ENCODE measurements around the gene PYGL.

PYGL gene

GRCh38 chr14:50883827-50884197 is 60.5 kb downstream of the PYGL start:
- Histone ChIP-seq H3K4me1 (ENCODE audit: control insufficient read depth, insufficient read depth, low read depth, low read length) (no peaks in the 10 kb centered on the region), H3K23ac (ENCODE audit: low read length in 2 of 2) (no peak overlapping the region), H3K4me2 (ENCODE audit: low read length, poor library complexity, severe bottlenecking) (no peak overlapping the region), H3K4me3 (ENCODE audit: insufficient read depth in 1 of 2, low read depth in 1 of 2, low read length in 2 of 2) (no peak overlapping the region), H4K91ac (ENCODE audit: low read length) (no peak overlapping the region), H2BK120ac (ENCODE audit: low read depth, low read length) (no peak overlapping the region), H3K9me3 (ENCODE audit: control insufficient read depth, low read length) (no peaks in the 10 kb centered on the region), H3K4ac (ENCODE audit: low read depth in 1 of 2, low read length in 2 of 2) (no peak overlapping the region), H2AK5ac (ENCODE audit: low read length, severe bottlenecking) (no peak overlapping the region), H3K27me3 (ENCODE audit: control insufficient read depth in 1 of 2, insufficient read depth in 1 of 2, low read length in 2 of 2) (no peaks in the 10 kb centered on the region), H2BK5ac (ENCODE audit: low read depth, low read length, poor library complexity, severe bottlenecking) (no peak overlapping the region), H3K79me1 (replicated peaks; ENCODE audit: low read length, poor library complexity, severe bottlenecking) (no peaks in the 10 kb centered on the region), H2BK15ac (ENCODE audit: low read depth, poor library complexity, severe bottlenecking) (no peak overlapping the region), H3K14ac (ENCODE audit: low read length in 2 of 2) (no peak overlapping the region), H3K18ac (ENCODE audit: low read depth in 1 of 2, low read length in 2 of 2) (no peak overlapping the region), H3K9ac (ENCODE audit: low read length) (no peak overlapping the region), H4K8ac (ENCODE audit: low read length) (no peak overlapping the region), H2AFZ (ENCODE audit: low read depth, low read length) (no peak overlapping the region), H3K36me3 (ENCODE audit: control insufficient read depth in 1 of 2, insufficient read depth in 2 of 2, low read depth in 1 of 2, low read length in 2 of 2) (no peaks in the 10 kb centered on the region), H3K27ac (ENCODE audit: low read length, poor library complexity, severe bottlenecking) (no peak overlapping the region), H2BK12ac (ENCODE audit: low read length in 2 of 2) (no peak overlapping the region)
- DNase-seq: no peak
- no CpG with 5 or more reads among the region's 1 CpG for WGBS

- no peak overlapping the region for H2BK5ac ChIP-seq (ENCODE audit: low read depth, low read length, poor library complexity, severe bottlenecking)
- H3K4ac ChIP-seq (ENCODE audit: low read depth in 1 of 2, low read length in 2 of 2): no peak overlapping the region
- no peak overlapping the region for H2AK5ac ChIP-seq (ENCODE audit: low read length, severe bottlenecking)
- H2BK120ac ChIP-seq (ENCODE audit: low read depth, low read length): no peak overlapping the region
- no peak overlapping the region for H3K4me2 ChIP-seq (ENCODE audit: low read length, poor library complexity, severe bottlenecking)
- no peak overlapping the region for H4K8ac ChIP-seq (ENCODE audit: low read length)
- H4K91ac ChIP-seq (ENCODE audit: low read length): no peak overlapping the region
- no peaks in the 10 kb centered on the region for H3K79me1 ChIP-seq (replicated peaks; ENCODE audit: low read length, poor library complexity, severe bottlenecking)
- H3K23ac ChIP-seq (ENCODE audit: low read length in 2 of 2): no peak overlapping the region
- no peaks in the 10 kb centered on the region for H3K4me1 ChIP-seq (ENCODE audit: control insufficient read depth, insufficient read depth, low read depth, low read length)
- H3K36me3 ChIP-seq (ENCODE audit: control insufficient read depth in 1 of 2, insufficient read depth in 2 of 2, low read depth in 1 of 2, low read length in 2 of 2): no peaks in the 10 kb centered on the region
- H3K14ac ChIP-seq (ENCODE audit: low read length in 2 of 2): no peak overlapping the region
- no peak overlapping the region for H3K4me3 ChIP-seq (ENCODE audit: insufficient read depth in 1 of 2, low read depth in 1 of 2, low read length in 2 of 2)
- H3K27ac ChIP-seq (ENCODE audit: low read length, poor library complexity, severe bottlenecking): no peak overlapping the region
- DNase-seq: no peak
- no peak overlapping the region for H2BK15ac ChIP-seq (ENCODE audit: low read depth, poor library complexity, severe bottlenecking)
- no peaks in the 10 kb centered on the region for H3K27me3 ChIP-seq (ENCODE audit: control insufficient read depth in 1 of 2, insufficient read depth in 1 of 2, low read length in 2 of 2)
- H3K18ac ChIP-seq (ENCODE audit: low read depth in 1 of 2, low read length in 2 of 2): no peak overlapping the region
- no peak overlapping the region for H2AFZ ChIP-seq (ENCODE audit: low read depth, low read length)
- no peak overlapping the region for H2BK12ac ChIP-seq (ENCODE audit: low read length in 2 of 2)
- no peak overlapping the region for H3K9ac ChIP-seq (ENCODE audit: low read length)
- 75% methylated on average over 6 of the region's 8 CpGs for WGBS
- no peaks in the 10 kb centered on the region for H3K9me3 ChIP-seq (ENCODE audit: control insufficient read depth, low read length)
Observed at GRCh38 chr14:50882932-50883826, 61.1 kb downstream of the PYGL start.

- Histone ChIP-seq H4K8ac (ENCODE audit: low read length) (no peak overlapping the region), H2BK15ac (ENCODE audit: low read depth, poor library complexity, severe bottlenecking) (no peak overlapping the region), H3K9me3 (ENCODE audit: control insufficient read depth, low read length) (no peaks in the 10 kb centered on the region), H2BK120ac (ENCODE audit: low read depth, low read length) (no peak overlapping the region), H3K27ac (ENCODE audit: low read length, poor library complexity, severe bottlenecking) (no peak overlapping the region), H3K79me1 (replicated peaks; ENCODE audit: low read length, poor library complexity, severe bottlenecking) (no peaks in the 10 kb centered on the region), H3K27me3 (ENCODE audit: control insufficient read depth in 1 of 2, insufficient read depth in 1 of 2, low read length in 2 of 2) (peaks cover 28 to 48% of the 10 kb centered on the region in 2 experiments), H2BK12ac (ENCODE audit: low read length in 2 of 2) (no peak overlapping the region), H3K36me3 (ENCODE audit: control insufficient read depth in 1 of 2, insufficient read depth in 2 of 2, low read depth in 1 of 2, low read length in 2 of 2) (no peaks in the 10 kb centered on the region), H2AFZ (ENCODE audit: low read depth, low read length) (no peak overlapping the region), H3K4ac (ENCODE audit: low read depth in 1 of 2, low read length in 2 of 2) (no peak overlapping the region), H3K4me2 (ENCODE audit: low read length, poor library complexity, severe bottlenecking) (no peak overlapping the region), H3K23ac (ENCODE audit: low read length in 2 of 2) (no peak overlapping the region), H2BK5ac (ENCODE audit: low read depth, low read length, poor library complexity, severe bottlenecking) (no peak overlapping the region), H3K4me1 (ENCODE audit: control insufficient read depth, insufficient read depth, low read depth, low read length) (peaks cover 4% of the 10 kb centered on the region), H3K18ac (ENCODE audit: low read depth in 1 of 2, low read length in 2 of 2) (no peak overlapping the region), H3K4me3 (ENCODE audit: insufficient read depth in 1 of 2, low read depth in 1 of 2, low read length in 2 of 2) (no peak overlapping the region), H2AK5ac (ENCODE audit: low read length, severe bottlenecking) (no peak overlapping the region), H4K91ac (ENCODE audit: low read length) (no peak overlapping the region), H3K14ac (ENCODE audit: low read length in 2 of 2) (no peak overlapping the region), H3K9ac (ENCODE audit: low read length) (no peak overlapping the region)
- DNase-seq: no peak
- WGBS: 27% methylated on average over 4 of the region's 7 CpGs
Observed at GRCh38 chr14:50875359-50876070, 68.8 kb downstream of the PYGL start.

GRCh38 chr14:50874757-50875156 is 69.5 kb downstream of the PYGL start:
- Histone ChIP-seq H3K79me1 (replicated peaks; ENCODE audit: low read length, poor library complexity, severe bottlenecking) (no peaks in the 10 kb centered on the region), H4K91ac (ENCODE audit: low read length) (no peak overlapping the region), H2BK120ac (ENCODE audit: low read depth, low read length) (no peak overlapping the region), H2BK12ac (ENCODE audit: low read length in 2 of 2) (no peak overlapping the region), H3K4me2 (ENCODE audit: low read length, poor library complexity, severe bottlenecking) (no peak overlapping the region), H2BK15ac (ENCODE audit: low read depth, poor library complexity, severe bottlenecking) (no peak overlapping the region), H3K4ac (ENCODE audit: low read depth in 1 of 2, low read length in 2 of 2) (no peak overlapping the region), H3K27me3 (ENCODE audit: control insufficient read depth in 1 of 2, insufficient read depth in 1 of 2, low read length in 2 of 2) (peaks cover 36 to 56% of the 10 kb centered on the region in 2 experiments), H3K4me1 (ENCODE audit: control insufficient read depth, insufficient read depth, low read depth, low read length) (peaks cover 4% of the 10 kb centered on the region), H4K8ac (ENCODE audit: low read length) (no peak overlapping the region), H2AFZ (ENCODE audit: low read depth, low read length) (no peak overlapping the region), H3K9ac (ENCODE audit: low read length) (no peak overlapping the region), H3K23ac (ENCODE audit: low read length in 2 of 2) (no peak overlapping the region), H3K4me3 (ENCODE audit: insufficient read depth in 1 of 2, low read depth in 1 of 2, low read length in 2 of 2) (no peak overlapping the region), H3K36me3 (ENCODE audit: control insufficient read depth in 1 of 2, insufficient read depth in 2 of 2, low read depth in 1 of 2, low read length in 2 of 2) (no peaks in the 10 kb centered on the region), H3K27ac (ENCODE audit: low read length, poor library complexity, severe bottlenecking) (no peak overlapping the region), H2AK5ac (ENCODE audit: low read length, severe bottlenecking) (no peak overlapping the region), H3K9me3 (ENCODE audit: control insufficient read depth, low read length) (no peaks in the 10 kb centered on the region), H2BK5ac (ENCODE audit: low read depth, low read length, poor library complexity, severe bottlenecking) (no peak overlapping the region), H3K18ac (ENCODE audit: low read depth in 1 of 2, low read length in 2 of 2) (no peak overlapping the region), H3K14ac (ENCODE audit: low read length in 2 of 2) (no peak overlapping the region)
- DNase-seq: no peak
- WGBS: 100% methylated on average over 1 of the region's 2 CpGs
